GM21529 (cell line): ENCODE results near the gene TRIM74.
A peak's percentile ranks its signal among the peaks of the same experiment; 100 is the strongest.
"Not testable (repeated sequence)": the region's sequence is repeated elsewhere in the genome, so short reads cannot be mapped to it uniquely, and the experiment has no call there.

ENCODE experiments used
- ATAC-seq: cut with Tn5 transposase; IDR thresholded peaks from one replicate; pipeline ENCODE4 v1.9.1; 2021; ENCODE audit not compliant: unreplicated experiment

TRIM74 gene

GRCh38 chr7:72968980-72969516 is at the start of gene TRIM74:
Gene TRIM74 (minus strand): TSS chr7:72969466. CDS start chr7:72966157, 3,309 bp downstream.
- ATAC-seq, result not testable (repeated sequence)

- ATAC-seq, result not testable (repeated sequence)
Observed at GRCh38 chr7:73006491-73006890, 37.2 kb upstream of the TRIM74 start.

GRCh38 chr7:73005693-73006447 is 36.6 kb upstream of the TRIM74 start:
- ATAC-seq, result peak; percentile 85

GRCh38 chr7:73005356-73005692 is 36.1 kb upstream of the TRIM74 start:
- peak; percentile 78 for ATAC-seq

- ATAC-seq, result not testable (repeated sequence)
Observed at GRCh38 chr7:72997887-72998468, 28.7 kb upstream of the TRIM74 start.

- ATAC-seq, result not testable (repeated sequence)
Observed at GRCh38 chr7:72997447-72997846, 28.2 kb upstream of the TRIM74 start.

GRCh38 chr7:72995484-72995883 is 26.2 kb upstream of the TRIM74 start:
- not testable (repeated sequence) for ATAC-seq

GRCh38 chr7:72990146-72990913 is 21.1 kb upstream of the TRIM74 start:
- ATAC-seq, result not testable (repeated sequence)

- ATAC-seq, result not testable (repeated sequence)
Observed at GRCh38 chr7:72982084-72982483, 12.8 kb upstream of the TRIM74 start.

- ATAC-seq, result not testable (repeated sequence)
Observed at GRCh38 chr7:72980382-72980781, 11.1 kb upstream of the TRIM74 start.

GRCh38 chr7:72976434-72976833 is 7.2 kb upstream of the TRIM74 start:
- not testable (repeated sequence) for ATAC-seq

GRCh38 chr7:72975656-72976286 is 6.5 kb upstream of the TRIM74 start:
- not testable (repeated sequence) for ATAC-seq

GRCh38 chr7:72974781-72975180 is 5.5 kb upstream of the TRIM74 start:
- ATAC-seq, result not testable (repeated sequence)

- ATAC-seq, result not testable (repeated sequence)
Observed at GRCh38 chr7:72971505-72971904, 2.2 kb upstream of the TRIM74 start.

- not testable (repeated sequence) for ATAC-seq
Observed at GRCh38 chr7:72969688-72970087, 422 bp upstream of the TRIM74 start.

GRCh38 chr7:72966892-72967291 is 2.4 kb downstream of the TRIM74 start:
- not testable (repeated sequence) for ATAC-seq

GRCh38 chr7:72965186-72965975 is 3.9 kb downstream of the TRIM74 start:
- peak; percentile 59 for ATAC-seq

GRCh38 chr7:72963056-72963455 is 6.2 kb downstream of the TRIM74 start:
- ATAC-seq, result not testable (repeated sequence)

GRCh38 chr7:72961346-72961650 is 8.0 kb downstream of the TRIM74 start:
- not testable (repeated sequence) for ATAC-seq

GRCh38 chr7:72960626-72961345 is 8.5 kb downstream of the TRIM74 start:
- ATAC-seq, result not testable (repeated sequence)
